Right lobe of liver (tissue), 4 donors: ENCODE measurements around the gene SLC4A4.

Experiments
- POLR2A ChIP-seq: fragments of 450-650 bp; IDR thresholded peaks from one replicate; pipeline ENCODE4 v1.6.1; 2017; ENCODE audit warnings: antibody characterized with exemption, mild to moderate bottlenecking
- TF ChIP-seq, protein P1 (sequence below), 4 donors: fragments of 200-600 bp in 3 of 4; fragments of 450-650 bp in 1 of 4; IDR thresholded peaks; one replicate each; pipeline versions ENCODE4 v1.5.1 to v1.8.0; 2016 to 2022; ENCODE audit warnings: antibody characterized with exemption in 4 of 4, mild to moderate bottlenecking in 2 of 4
- donor health status: DM: no; HTN: no; CAD: no.
- donor health status: DM: no; HTN: no; CAD: no.
- donor health status: DM: no; HTN: yes; CAD: no.

DNA sequence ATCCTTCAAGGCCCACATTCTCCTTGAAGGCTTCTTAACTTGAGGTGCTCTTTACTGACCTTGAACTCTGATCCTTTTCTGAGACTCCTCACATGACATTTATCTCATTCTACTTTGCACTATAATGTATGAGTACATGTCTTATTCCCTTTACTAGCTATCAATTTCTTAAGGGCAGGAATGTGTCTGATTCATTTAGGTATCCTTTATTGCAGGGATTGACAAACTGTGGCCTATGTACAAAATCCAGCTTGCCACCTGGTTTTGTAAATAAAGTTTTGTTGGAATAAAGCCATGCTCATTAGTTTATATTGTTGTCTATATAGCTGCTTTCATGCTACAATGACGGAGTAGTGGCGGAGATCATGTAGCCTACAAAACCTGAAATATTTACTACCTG, 36.7 kb downstream of the SLC4A4 start:
- TF ChIP-seq, protein P1, sequence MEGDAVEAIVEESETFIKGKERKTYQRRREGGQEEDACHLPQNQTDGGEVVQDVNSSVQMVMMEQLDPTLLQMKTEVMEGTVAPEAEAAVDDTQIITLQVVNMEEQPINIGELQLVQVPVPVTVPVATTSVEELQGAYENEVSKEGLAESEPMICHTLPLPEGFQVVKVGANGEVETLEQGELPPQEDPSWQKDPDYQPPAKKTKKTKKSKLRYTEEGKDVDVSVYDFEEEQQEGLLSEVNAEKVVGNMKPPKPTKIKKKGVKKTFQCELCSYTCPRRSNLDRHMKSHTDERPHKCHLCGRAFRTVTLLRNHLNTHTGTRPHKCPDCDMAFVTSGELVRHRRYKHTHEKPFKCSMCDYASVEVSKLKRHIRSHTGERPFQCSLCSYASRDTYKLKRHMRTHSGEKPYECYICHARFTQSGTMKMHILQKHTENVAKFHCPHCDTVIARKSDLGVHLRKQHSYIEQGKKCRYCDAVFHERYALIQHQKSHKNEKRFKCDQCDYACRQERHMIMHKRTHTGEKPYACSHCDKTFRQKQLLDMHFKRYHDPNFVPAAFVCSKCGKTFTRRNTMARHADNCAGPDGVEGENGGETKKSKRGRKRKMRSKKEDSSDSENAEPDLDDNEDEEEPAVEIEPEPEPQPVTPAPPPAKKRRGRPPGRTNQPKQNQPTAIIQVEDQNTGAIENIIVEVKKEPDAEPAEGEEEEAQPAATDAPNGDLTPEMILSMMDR (IDR thresholded peaks at IDR 0.05), result no peak
- no peak for TF ChIP-seq POLR2A
